Activated T-cell treated with anti-CD3 and anti-CD28 coated beads, Interleukin-2, amount 50 U/mL, for 72 hours (primary cell): ENCODE data around the gene CGB7. TPM values are rescaled to one million over a fixed set of nuclear protein-coding genes. Genes with fewer than 3 reads are reported as not detected.
A peak's percentile ranks its signal among the peaks of the same experiment; 100 is the strongest.

Experiments
- ATAC-seq, 2 donors: fragments of 150-1000 bp; cut with Tn5 transposase; replicated peaks in 1 of 2; 2 replicates each; pipeline ENCODE4 v1.10.0; 2021; ENCODE audit warnings: moderate library complexity in 2 of 2, mild to moderate bottlenecking in 1 of 2
- DNase-seq, 2 donors: peaks; one replicate each; pipeline ENCODE4 v3.0.0; 2021 to 2022; ENCODE audit warnings: mixed read lengths in 1 of 2
- H3K27ac Mint-ChIP-seq: one replicate; pipeline ENCODE4 v1.8.0; 2022; ENCODE audit warnings: mild to moderate bottlenecking, moderate library complexity, mixed read lengths
- H3K27me3 Mint-ChIP-seq: one replicate; pipeline ENCODE4 v1.8.0; 2022; ENCODE audit warnings: low read depth, mixed read lengths
- H3K36me3 Mint-ChIP-seq, 2 donors: one replicate each; pipeline ENCODE4 v1.8.0; 2022; ENCODE audit warnings: mixed read lengths in 2 of 2, mild to moderate bottlenecking in 1 of 2; ENCODE audit not compliant: insufficient read depth in 2 of 2
- H3K4me1 Mint-ChIP-seq: one replicate; pipeline ENCODE4 v1.8.0; 2022; ENCODE audit warnings: low read depth, mixed read lengths
- H3K4me3 Mint-ChIP-seq, 2 donors: one replicate each; pipeline ENCODE4 v1.8.0; 2022; ENCODE audit warnings: mild to moderate bottlenecking in 2 of 2, mixed read lengths in 2 of 2, moderate library complexity in 2 of 2
- H3K9me3 Mint-ChIP-seq, 2 donors: one replicate each; pipeline ENCODE4 v1.8.0; 2022; ENCODE audit warnings: mixed read lengths in 2 of 2
- total RNA-seq, 2 donors: library from RNA; stranded (reverse); gene quantifications; one replicate each; pipeline ENCODE4 v1.2.3, GENCODE V29; 2022

CGB7 gene
- not detected for total RNA-seq

- ATAC-seq: peak; percentile 41 to 45
- H3K36me3 Mint-ChIP-seq: no peaks in the 10 kb centered on the region
- peaks cover 54% of the 10 kb centered on the region for H3K27me3 Mint-ChIP-seq
- H3K4me3 Mint-ChIP-seq: peak within 1 kb of the TSS; percentile 85 to 91
- H3K9me3 Mint-ChIP-seq: no peaks in the 10 kb centered on the region
- no peak within 1 kb of the TSS for H3K27ac Mint-ChIP-seq
- peaks cover 25% of the 10 kb centered on the region for H3K4me1 Mint-ChIP-seq
- peak; percentile 39 to 40 for DNase-seq
These were observed at the start of gene CGB7 for GRCh38 chr19:49057636-49058234. Gene CGB7 (minus strand): TSS chr19:49057749. CDS start chr19:49055375, 2,374 bp downstream.

- DNase-seq: peak; percentile 67 to 72
- H3K9me3 Mint-ChIP-seq: no peaks in the 10 kb centered on the region
- H3K36me3 Mint-ChIP-seq: peaks cover 6 to 20% of the 10 kb centered on the region in 2 donors
- no peak overlapping the region for H3K27ac Mint-ChIP-seq
- H3K27me3 Mint-ChIP-seq: no peaks in the 10 kb centered on the region
- peak; percentile 57 to 68 for ATAC-seq
- no peak overlapping the region for H3K4me3 Mint-ChIP-seq
- no peaks in the 10 kb centered on the region for H3K4me1 Mint-ChIP-seq
These were observed 49.1 kb upstream of the CGB7 start for GRCh38 chr19:49106648-49107135.

- H3K36me3 Mint-ChIP-seq: peaks cover 12 to 29% of the 10 kb centered on the region in 2 donors
- no peak overlapping the region for H3K4me3 Mint-ChIP-seq
- no peak for DNase-seq
- no peak for ATAC-seq
- no peaks in the 10 kb centered on the region for H3K27me3 Mint-ChIP-seq
- H3K4me1 Mint-ChIP-seq: peaks cover 10% of the 10 kb centered on the region
- H3K27ac Mint-ChIP-seq: no peak overlapping the region
- H3K9me3 Mint-ChIP-seq: no peaks in the 10 kb centered on the region
These were observed 46.8 kb upstream of the CGB7 start for GRCh38 chr19:49104229-49104864.

DNA sequence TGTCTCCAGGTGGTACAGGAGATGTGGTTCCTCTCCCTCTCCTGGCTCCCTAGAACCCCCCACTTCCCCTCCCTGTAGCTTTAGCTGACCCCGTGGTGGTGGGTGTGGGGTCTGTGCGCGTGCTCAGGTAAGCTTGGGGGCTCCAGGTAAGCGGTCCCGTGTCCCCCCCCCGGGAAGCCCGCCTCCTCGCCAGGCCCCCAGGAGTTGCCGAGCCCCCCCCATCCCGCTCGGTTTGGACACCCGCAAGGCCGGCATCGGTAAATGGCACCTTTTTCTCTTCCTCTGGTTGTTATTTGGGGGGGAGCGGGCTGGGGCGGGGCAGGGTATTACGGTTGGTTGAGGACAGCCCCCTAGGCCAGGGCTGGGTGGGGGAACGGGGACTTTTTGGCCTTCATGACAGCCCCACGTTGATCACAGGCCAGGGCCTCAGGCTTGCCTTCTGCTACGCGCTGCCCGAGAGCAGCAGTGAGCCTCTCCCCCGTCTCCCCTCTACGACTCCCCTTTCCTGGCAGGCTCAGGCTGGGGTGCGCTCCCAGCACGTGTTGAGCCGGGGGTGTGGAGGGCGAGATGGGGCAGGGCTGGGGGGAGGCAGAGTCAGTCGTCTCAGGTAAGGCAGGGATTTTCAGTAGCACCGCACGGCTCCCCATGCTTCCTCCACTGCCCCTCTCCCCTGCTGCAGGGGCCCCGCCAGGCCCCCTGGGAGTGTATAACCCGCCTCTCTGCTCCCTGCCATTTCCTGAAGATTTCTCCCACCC lies 46.0 kb upstream of the CGB7 start:
- Mint-ChIP-seq H3K27ac (no peak overlapping the region), H3K4me3 (no peak overlapping the region), H3K27me3 (no peaks in the 10 kb centered on the region), H3K36me3 (peaks cover 13 to 24% of the 10 kb centered on the region in 2 donors), H3K9me3 (no peaks in the 10 kb centered on the region), H3K4me1 (peaks cover 10% of the 10 kb centered on the region)
- DNase-seq (no peak), ATAC-seq (no peak)

- Mint-ChIP-seq H3K36me3 (peaks cover 14 to 27% of the 10 kb centered on the region in 2 donors), H3K9me3 (no peaks in the 10 kb centered on the region), H3K27ac (no peak overlapping the region), H3K4me3 (no peak overlapping the region), H3K27me3 (no peaks in the 10 kb centered on the region), H3K4me1 (peaks cover 10% of the 10 kb centered on the region)
- DNase-seq (no peak), ATAC-seq (no peak)
These were observed 44.8 kb upstream of the CGB7 start for GRCh38 chr19:49102303-49102702.

- ATAC-seq (no peak), DNase-seq (no peak)
- Mint-ChIP-seq H3K4me1 (peaks cover 10% of the 10 kb centered on the region), H3K4me3 (no peak overlapping the region), H3K36me3 (peaks cover 11 to 30% of the 10 kb centered on the region in 2 donors), H3K27ac (no peak overlapping the region), H3K27me3 (no peaks in the 10 kb centered on the region), H3K9me3 (no peaks in the 10 kb centered on the region)
These were observed 43.6 kb upstream of the CGB7 start for GRCh38 chr19:49101160-49101559.

DNA sequence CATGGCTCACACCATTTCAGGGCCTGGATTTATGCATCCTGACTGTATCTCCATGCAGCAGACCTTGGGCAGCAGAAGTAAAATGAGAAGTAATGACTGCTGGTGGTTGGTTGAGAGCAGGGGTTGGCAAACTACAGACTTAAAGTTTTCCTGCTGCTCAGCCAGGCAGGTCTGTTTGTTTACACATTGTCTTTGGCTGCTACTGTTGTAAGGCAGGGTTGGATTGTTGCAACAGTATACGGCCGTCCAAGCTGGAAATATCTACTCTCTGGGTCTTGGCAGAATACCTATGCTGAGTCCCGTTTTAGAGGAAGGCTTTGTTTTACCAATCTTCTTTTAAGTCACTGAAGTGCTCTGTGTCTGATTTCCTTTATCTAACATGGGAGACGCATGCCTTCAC lies 41.2 kb upstream of the CGB7 start:
- H3K4me1 Mint-ChIP-seq: peaks cover 10% of the 10 kb centered on the region
- DNase-seq (no peak), ATAC-seq (no peak)
- no peaks in the 10 kb centered on the region for H3K27me3 Mint-ChIP-seq
- peaks cover 12 to 28% of the 10 kb centered on the region in 2 donors for H3K36me3 Mint-ChIP-seq
- H3K27ac Mint-ChIP-seq: no peak overlapping the region
- H3K4me3 Mint-ChIP-seq: no peak overlapping the region
- H3K9me3 Mint-ChIP-seq: no peaks in the 10 kb centered on the region

DNA sequence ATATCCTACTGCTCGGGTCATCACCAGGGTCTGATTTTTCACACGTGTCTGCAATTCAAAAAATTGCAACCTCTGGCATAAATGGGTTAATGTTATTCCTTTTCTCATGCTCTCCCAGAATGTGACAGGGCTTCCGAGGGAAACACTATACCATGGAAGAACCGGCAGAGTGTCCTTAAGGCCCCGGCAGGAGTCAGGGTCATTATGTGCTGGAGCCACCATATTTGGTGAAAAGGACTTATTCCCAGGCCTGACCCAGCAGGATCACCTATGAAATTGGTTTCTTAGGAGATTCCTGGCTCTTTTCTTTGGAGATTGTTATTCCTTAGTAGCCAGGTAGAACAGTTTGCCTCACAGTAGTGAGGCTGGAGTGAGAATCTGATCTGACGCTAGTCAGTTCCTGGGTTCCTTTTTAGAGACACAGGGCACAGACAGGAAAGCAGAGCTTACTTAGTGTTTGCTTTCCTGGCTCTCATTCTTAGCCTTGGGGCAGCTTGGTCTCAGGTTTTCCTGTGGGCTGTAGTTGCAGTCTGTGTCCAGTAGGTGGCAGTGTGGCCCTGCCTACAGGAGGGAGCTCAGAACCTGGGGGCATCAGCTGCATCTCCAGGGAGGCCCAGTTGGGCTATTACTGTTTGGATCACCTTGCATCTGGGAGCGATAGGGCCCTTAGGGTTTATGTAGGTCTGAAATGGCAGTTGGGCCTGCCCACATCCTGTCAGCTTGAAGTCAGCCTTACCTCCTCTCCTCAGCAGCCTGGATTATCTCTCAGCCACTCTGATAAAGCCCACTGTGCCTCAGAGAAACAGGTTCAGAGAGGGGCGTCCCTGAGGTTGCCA lies 40.1 kb upstream of the CGB7 start:
- Mint-ChIP-seq H3K27me3 (no peaks in the 10 kb centered on the region), H3K4me3 (no peak overlapping the region), H3K9me3 (no peaks in the 10 kb centered on the region), H3K4me1 (peaks cover 10% of the 10 kb centered on the region), H3K27ac (no peak overlapping the region), H3K36me3 (peaks cover 12 to 30% of the 10 kb centered on the region in 2 donors)
- DNase-seq: peak; percentile 69 to 76
- ATAC-seq: peak; percentile 79 to 83

DNA sequence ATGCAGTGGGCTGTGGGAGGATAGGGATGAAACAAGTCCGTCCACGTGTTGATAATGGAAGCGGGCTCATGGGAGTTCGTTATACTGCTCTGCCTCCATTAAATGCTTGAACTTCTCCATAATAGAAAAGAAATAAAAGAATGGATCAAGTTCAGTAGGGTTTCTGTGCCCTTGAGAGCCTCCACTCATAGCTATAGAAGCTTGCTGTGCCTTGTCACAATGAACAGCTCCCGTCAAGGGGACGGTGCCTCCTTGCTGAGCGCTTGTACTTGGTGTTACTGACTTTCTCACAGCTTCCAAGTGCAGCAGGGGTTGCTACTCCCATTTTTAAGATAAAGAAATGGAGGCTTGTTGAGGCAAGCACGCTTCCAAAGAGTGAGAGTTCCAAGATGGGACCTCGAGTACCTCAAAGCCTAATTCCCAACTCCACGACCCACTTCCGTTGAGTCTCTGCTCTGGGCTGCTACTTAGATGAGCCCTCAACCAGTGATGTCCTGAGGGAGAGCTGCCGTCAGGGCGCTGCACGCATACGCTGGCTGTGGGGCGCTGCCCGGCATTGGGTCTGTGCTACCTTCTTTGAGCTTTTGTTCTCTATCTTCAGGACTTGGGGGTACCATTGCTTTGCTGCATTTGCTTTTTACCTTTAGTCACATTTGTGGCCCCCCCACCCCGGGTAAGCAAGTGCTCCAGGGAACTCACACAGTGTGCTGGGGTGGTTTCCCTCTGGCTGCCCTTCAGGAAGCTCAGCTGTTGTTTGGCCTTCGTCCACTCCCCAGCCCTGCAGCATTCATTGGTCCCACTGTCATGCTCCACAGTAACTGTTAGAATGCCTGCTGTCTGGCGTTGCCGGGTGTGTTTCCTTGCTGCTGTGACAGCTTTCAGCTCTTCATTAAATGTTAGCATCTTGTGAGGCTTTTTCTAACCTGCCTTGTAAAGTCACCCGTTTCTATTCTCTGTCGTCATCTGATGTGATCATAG lies 37.2 kb upstream of the CGB7 start:
- H3K9me3 Mint-ChIP-seq: no peaks in the 10 kb centered on the region
- ATAC-seq (no peak), DNase-seq (no peak)
- peaks cover 12 to 35% of the 10 kb centered on the region in 2 donors for H3K36me3 Mint-ChIP-seq
- H3K4me3 Mint-ChIP-seq: no peak overlapping the region
- H3K4me1 Mint-ChIP-seq: peaks cover 24% of the 10 kb centered on the region
- no peak overlapping the region for H3K27ac Mint-ChIP-seq
- H3K27me3 Mint-ChIP-seq: no peaks in the 10 kb centered on the region

DNA sequence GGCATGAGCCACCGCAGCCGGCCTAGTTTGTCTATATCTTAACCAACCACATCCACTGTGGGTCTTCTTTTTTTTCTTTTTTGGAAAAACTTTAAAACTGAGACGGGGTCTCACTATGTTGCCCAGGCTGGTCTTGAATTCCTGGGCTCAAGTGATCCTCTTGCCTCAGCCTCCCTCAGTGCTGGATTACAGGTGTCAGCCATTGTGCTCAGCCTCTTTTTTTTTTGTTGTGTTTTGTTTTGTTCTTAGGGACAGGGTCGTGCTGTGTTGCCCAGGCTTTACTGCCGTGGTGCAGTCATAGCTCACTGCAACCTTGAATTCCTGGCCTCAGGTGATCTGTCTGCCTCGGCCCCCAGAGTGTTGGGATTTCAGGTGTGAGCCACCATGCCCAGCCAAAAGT lies 35.1 kb upstream of the CGB7 start:
- ATAC-seq (no peak), DNase-seq (no peak)
- H3K9me3 Mint-ChIP-seq: no peaks in the 10 kb centered on the region
- H3K27me3 Mint-ChIP-seq: no peaks in the 10 kb centered on the region
- H3K4me3 Mint-ChIP-seq: no peak overlapping the region
- peaks cover 36% of the 10 kb centered on the region for H3K4me1 Mint-ChIP-seq
- H3K27ac Mint-ChIP-seq: no peak overlapping the region
- H3K36me3 Mint-ChIP-seq: peaks cover 8 to 35% of the 10 kb centered on the region in 2 donors

- DNase-seq: no peak
- Mint-ChIP-seq H3K27me3 (no peaks in the 10 kb centered on the region), H3K4me1 (peaks cover 48% of the 10 kb centered on the region), H3K4me3 (no peak overlapping the region), H3K9me3 (no peaks in the 10 kb centered on the region), H3K27ac (no peak overlapping the region), H3K36me3 (peaks cover 10 to 35% of the 10 kb centered on the region in 2 donors)
- ATAC-seq: peak in 1 of 2 donors; percentile 19
These were observed 34.0 kb upstream of the CGB7 start for GRCh38 chr19:49091391-49092038.
